Measurements from ENCODE around the gene PHOSPHO2.
"Not testable (repeated sequence)": the region's sequence is repeated elsewhere in the genome, so short reads cannot be mapped to it uniquely, and the experiment has no call there.

GRCh38 chr2:169699173-169699572 is 4.9 kb downstream of the PHOSPHO2 start:
- not testable (repeated sequence) for TF ChIP-seq CTCF, POLR2A (IDR thresholded peaks at IDR 0.05)

All from esophagus squamous epithelium (tissue), 4 donors.